HG03139 (cell line): ENCODE results near the gene BSN.
"Not testable (repeated sequence)": the region's sequence is repeated elsewhere in the genome, so short reads cannot be mapped to it uniquely, and the experiment has no call there.

Source experiments
- ATAC-seq: cut with Tn5 transposase; IDR thresholded peaks from one replicate; pipeline ENCODE4 v1.9.1; 2021; ENCODE audit not compliant: unreplicated experiment

The BSN gene

DNA sequence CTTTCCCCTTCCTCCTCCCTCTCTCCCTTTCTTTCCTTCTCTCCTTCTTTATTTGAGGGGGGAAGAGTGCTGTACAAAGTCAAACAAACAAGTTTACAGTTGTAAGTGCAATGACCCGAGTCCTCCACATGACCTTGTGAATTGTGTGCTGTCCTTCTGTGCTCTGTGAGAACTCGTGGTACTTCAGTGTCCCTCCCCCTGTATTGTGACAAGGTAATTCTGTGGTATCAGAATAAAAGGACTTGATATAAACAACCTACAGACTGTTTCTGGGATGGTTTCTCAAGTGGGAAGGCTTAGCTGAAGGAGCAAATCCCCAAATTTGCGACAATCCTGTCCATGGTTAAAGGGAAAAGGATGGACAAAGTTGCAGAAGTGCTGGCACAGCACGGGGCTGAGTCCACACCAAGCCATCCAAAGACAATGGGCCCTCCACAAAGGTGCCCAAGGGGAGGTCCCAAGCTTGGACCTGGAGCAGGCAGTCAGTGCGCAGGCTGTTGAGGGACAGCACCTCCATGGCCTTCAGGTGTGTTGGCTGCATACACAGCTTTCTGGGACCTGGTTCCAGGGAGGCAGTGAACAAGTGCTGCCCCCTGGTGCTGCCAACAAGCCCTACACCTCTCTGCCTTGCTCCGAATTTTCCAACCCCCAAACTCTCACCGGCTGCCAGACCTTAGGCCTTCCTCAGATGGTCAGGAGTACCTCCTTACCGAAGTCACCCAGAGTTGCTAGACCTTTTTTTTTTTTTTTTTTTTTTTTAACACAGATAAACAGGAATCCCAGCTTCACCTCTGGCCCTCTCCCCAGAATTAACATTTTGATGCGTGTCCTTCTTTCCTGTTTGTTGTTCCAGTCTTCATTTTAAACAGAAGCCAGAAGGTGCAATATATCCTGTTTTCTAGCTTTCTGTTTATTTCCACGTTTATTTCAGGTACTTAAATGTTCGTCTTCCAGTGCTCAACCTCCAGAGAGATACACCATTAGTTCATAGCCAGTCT lies 117.3 kb downstream of the BSN start:
- no peak for ATAC-seq

DNA sequence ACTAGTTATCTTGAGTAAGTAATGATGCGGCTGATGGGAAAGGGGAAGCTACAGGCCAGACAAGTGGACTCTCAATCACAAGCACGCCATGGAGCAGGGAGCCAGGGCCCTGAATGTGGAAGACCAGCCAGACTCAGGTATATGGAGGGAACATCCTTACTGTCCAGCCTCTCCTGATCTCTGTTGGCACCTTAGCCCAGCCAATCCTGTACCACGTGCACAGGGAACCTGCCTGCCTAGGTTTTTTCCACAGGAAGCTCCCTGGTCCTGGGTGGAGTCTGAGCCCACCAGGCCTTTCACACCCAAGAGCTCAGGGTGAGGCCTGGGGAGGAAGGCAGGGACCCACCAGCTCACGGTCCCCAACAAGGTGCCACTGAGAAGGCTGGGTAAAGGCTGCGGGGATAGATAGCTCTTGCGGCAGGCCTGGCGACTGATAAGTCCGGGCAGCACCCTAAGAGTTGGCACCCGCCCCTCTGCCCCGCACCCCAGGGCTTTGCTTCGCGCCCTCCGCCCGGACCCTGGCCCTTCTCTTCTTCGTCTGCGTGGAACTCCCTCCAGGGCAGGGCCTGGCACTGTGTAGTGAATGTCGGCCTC lies 118.9 kb downstream of the BSN start:
- ATAC-seq: no peak

DNA sequence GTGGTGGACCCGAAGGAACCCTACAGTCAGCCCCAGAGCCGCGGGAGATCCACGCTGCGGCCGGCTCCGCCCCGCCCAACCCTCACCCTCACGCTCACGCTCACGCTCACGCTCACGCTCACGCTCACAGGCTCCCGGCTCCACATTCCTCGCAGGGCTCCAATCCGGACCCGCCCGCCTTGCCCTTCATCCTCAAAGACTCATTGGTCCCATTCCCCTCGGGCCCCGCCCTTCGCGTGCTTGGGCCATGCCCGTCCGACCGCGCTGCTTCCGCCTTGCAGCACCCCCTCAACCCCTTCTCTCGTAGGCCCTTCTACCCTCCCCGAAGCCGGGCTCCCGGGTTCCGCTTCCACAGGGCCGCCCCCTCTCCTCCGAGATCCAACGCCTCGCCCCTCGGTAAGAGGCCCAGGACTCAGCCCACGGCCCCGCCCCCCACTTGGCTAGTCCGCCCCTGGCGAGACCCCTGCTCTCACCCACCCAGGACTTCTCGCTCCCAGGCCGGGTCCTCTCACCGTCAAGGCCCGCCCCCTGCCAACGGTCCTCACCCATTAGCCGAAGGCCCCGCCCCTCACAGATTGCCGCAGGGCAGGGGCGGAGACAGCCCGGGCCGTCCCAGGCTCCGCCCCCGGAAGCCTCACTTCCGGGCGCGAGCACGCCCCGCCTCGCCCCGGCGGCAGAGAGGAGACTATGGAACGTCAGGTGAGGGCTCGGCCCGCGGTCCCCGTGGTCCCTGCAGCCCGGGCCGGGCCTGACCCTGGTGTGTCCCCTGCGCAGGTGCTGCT lies 119.6 kb downstream of the BSN start, which contains the start of gene APEH:
APEH (plus strand) TSS at position 637 of the 782 bp plus-strand sequence; CDS start at position 688, 51 bp downstream.
- ATAC-seq: peak; percentile 73

DNA sequence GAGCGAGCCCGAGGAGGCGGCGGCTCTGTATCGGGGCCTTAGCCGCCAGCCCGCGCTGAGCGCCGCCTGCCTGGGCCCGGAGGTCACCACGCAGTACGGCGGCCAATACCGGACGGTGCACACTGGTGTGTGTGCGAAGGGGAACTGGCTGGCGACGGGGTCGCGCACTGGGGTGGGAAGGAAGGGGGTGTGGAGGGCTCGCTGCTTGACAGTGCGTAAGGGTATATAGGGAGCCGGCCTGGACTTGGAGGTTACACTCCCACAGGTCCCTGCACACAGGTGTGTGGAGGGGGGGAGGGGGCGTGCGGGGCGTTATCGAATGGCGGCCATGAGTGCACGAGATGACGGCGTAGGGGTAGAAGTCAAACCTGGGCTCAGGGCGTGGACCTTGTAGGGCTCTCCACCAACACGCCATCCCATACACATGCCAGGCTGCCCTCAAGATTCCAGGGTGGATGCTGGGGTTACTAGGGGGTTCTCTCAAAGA lies 120.3 kb downstream of the BSN start:
- ATAC-seq: peak; percentile 22

DNA sequence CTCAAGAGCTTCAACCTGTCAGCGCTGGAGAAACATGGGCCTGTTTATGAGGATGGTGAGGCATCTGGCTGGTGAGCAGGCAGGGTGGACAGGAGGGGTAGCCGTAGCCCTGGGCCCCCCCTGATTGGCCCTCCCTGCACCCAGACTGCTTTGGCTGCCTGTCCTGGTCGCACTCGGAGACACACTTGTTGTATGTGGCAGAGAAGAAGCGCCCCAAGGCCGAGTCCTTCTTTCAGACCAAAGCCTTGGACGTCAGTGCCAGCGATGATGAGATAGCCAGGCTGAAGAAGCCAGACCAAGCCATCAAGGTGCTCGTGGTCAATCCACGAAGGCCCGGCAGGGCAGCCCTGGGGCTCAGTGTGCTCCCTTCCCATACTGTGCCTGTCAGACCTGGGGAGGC lies 121.6 kb downstream of the BSN start:
- ATAC-seq: no peak

DNA sequence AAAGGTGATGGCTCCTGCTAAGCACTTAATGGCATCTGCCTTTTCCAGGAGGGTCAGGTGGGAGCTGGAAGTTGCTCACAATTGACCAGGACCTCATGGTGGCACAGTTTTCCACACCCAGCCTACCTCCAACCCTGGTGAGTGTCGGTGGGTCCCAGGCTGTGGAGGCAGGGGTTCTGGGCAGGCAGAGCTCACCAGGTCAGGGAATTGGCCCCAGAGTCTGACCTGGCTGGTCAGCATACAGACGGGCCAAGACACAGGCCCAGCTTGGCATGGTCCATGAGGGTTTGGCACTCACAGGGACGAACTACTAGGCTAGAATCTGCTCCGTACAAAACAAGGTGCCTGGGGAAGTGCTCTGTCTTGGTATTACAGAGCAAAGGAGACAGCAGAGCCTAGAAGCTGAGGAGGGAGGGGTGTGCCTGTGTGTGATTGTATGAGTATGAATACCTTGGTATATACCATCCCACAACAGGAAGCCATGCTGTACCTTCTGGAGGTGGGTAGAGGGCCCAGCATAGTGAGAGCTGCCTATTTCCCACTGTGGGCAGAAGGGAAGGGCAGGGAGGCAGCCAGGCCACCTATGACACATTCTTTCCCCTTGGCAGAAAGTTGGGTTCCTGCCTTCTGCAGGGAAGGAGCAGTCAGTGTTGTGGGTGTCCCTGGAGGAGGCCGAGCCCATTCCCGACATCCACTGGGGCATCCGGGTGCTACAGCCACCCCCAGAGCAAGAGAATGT lies 126.4 kb downstream of the BSN start:
- ATAC-seq: no peak

DNA sequence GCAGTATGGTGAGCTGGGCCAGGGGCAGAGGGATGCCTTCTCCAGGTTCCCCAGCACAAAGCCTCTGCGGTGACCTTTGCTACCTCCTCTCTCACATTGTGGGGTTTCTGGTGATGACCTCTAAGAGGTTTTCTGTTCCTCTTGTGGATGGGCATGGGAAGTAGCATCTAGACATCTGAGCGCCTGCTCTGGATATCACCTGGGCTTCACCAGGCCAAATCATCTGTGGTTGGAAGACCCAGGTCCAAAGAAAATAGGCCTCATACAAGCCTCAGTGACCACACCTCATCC lies 126.9 kb downstream of the BSN start:
- no peak for ATAC-seq

DNA sequence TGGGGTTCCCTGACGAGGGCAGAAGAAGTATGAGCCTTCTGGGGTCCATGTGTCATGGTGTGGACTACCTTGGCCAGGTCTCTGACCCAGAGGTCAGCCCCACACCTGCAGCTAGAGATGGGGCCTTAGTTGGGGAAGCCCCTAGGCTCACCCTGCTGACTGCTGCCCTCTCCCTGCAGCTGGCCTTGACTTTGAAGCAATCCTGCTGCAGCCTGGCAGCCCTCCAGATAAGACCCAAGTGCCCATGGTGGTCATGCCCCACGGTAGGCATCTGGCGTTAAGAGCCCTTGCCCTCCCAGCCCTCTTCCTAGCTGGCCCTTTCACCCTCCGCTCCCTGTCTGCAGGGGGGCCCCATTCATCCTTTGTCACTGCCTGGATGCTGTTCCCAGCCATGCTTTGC lies 127.3 kb downstream of the BSN start:
- no peak for ATAC-seq

DNA sequence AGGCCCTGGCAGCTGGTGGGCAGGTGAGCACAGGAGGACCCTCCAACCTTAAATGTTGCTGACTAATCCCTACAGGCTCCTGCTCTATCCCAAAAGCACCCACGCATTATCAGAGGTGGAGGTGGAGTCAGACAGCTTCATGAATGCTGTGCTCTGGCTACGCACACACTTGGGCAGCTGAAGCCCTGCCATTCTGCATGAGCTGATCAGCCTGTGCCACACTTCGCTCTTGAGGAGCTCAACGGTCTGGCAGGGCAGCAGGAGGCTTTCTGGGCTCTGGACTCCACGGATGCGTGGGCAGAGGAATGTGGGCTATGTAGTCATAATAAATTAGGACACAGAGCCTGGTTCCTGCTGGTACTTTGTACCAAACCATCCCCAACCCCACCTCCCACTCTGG lies 128.9 kb downstream of the BSN start:
- no peak for ATAC-seq

DNA sequence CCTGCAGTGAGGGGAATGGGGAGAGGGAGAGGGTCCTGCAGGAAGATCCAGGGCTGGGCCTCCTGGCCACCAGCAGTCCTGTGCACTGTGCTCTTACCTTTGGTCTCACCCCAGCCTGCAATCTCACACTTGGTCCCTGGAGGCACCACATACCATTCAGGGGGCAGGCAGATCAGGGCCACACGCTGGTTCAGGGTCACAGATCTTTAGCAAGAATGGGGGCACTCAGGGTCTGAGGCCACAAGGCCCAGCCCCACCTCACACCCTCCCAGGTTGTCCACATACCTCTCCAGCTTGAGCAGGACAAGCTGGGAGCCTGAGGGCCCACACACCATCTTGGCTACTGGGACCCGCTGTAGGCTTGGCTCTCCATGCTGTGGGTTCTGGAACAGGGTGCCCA lies 130.2 kb downstream of the BSN start:
- ATAC-seq: not testable (repeated sequence)

DNA sequence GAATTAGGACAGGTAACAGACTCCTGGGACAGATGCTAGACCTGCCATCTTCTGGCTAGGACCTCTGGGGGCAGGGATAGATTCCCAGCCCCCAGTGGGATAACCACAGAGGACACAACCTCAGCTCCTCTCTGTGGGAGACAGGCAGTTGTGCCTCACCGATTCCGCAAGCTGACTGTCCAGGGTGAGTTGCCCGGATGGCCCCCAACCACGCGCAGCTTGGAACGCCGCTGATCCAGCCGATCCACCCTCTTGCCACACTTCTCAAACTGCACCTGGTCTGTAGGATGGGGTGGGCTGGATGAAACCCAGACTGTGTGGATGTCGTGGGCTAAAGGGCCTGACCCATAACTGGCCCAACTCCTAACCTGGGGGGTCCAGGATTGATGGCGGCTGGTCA lies 130.8 kb downstream of the BSN start:
- ATAC-seq: not testable (repeated sequence)

DNA sequence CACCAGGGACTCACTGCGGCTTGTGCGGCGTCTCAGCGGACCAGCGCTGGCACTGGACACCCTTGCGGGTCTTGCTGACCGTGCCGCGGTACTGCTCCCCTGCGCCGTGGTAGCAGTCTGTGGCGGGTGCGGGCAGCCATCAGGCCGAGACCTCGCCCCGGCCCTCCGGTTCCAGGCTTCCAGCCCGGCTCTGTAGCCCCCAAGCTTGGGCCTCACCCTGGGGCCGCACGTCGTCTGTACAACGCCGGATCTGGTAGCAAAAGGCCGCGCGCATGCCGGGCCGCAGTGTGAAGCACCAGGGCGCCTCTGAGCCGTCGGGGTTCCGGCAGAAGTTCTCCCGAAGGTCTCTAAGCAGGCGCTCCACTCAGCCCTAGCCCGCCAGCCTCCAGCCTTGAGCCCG lies 131.6 kb downstream of the BSN start:
- not testable (repeated sequence) for ATAC-seq

DNA sequence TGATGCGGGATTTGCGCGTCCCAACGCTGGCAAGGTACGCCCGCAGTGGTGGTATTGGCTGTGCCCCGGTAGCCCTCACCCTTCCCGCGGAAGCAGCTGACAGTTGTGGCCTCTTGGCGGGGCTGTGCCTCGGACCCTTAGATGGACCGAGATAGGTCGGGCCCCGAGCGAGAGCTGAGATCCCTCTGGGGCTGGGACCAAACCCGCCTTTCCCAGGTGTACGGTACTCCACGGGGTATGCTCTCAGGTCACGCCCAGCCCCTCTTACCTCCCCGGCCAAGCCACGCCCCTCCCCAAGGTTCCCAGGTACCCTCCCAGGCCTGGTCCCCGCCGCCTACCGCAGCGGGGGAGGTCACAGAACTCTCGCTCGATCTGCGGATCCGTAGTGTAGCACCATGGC lies 132.1 kb downstream of the BSN start:
- not testable (repeated sequence) for ATAC-seq

DNA sequence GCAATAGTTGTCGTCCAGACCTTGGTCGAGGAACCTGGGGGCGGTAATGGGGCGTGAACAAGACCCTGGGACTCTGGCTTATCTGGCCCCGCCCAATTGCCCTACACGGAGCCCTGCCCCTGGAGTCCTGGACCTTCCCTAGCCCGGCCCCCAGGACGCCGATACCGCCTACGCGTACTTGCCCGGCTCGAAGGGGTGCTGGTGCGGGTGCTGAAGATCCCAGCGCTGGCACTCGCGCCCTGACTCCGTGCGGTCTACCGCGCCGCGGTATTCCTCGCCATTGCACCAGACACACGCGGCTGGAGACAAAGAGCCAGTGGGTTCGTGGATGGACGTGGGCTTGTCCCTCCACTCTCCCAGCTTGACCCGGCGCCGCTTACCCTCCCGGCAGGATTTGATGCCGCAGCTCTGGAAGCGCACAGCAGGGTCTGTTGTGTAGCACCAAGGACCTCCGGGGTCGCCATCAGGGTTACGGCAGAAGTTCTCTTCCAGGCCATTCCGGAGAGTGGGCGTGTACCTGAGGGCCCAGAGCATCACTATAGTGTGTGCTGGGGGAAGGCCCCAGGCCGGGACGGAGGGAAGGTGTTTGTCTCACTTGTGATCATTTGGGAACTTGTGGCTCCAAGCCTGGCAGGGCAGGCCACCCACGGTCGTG lies 132.6 kb downstream of the BSN start:
- not testable (repeated sequence) for ATAC-seq

DNA sequence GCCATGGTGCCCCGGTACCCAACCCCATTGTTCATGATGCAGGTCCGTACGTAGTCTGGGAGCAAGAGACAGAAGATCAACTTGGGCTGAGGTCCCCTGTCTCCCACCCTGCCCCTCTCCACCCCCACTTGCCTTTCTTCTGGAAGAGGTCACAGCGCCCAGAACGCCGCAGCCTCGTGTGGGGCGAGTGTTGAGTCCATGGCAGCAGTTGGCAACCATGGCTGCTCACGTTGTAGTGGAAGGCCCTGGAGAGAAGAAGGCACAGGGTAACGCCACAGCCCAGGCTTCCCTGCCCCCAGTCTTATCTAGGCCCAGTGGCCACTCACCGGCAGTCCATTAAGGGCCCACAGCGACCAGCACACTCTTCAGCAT lies 133.1 kb downstream of the BSN start:
- not testable (repeated sequence) for ATAC-seq

DNA sequence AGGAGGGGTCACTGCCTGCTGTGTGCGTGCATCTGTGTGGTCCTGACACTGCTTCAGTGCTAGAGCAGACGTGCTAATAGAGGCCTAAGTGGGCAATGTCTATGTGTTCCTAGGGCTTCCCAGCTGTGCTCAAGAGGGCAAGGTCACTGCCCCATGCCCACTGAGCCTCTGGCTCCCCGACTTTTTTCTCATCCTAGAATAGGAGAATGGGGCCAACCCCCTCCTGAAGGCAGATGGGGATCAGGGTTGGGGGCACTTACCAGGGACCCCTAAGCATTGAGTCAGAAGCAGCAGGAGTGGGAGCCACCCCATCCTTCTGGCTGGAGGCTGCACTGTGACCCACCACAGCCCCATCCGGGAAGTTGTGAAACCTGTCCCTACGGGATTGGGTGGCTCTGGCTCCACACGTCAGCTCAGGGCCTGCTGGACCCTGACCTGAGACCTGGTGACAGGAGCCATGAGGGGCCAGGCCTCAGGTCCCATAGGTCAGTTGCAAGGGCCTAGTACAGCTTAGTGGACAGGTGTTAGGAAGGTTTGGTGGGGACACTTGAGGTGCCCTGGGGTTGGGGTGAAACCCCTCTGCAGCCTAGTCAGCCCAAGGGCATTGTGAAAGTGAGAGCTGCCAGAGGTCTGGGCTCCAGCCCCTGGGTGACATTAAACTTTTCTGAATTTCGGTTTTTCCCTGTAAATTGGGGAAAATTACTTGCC lies 134.2 kb downstream of the BSN start:
- ATAC-seq: not testable (repeated sequence)

DNA sequence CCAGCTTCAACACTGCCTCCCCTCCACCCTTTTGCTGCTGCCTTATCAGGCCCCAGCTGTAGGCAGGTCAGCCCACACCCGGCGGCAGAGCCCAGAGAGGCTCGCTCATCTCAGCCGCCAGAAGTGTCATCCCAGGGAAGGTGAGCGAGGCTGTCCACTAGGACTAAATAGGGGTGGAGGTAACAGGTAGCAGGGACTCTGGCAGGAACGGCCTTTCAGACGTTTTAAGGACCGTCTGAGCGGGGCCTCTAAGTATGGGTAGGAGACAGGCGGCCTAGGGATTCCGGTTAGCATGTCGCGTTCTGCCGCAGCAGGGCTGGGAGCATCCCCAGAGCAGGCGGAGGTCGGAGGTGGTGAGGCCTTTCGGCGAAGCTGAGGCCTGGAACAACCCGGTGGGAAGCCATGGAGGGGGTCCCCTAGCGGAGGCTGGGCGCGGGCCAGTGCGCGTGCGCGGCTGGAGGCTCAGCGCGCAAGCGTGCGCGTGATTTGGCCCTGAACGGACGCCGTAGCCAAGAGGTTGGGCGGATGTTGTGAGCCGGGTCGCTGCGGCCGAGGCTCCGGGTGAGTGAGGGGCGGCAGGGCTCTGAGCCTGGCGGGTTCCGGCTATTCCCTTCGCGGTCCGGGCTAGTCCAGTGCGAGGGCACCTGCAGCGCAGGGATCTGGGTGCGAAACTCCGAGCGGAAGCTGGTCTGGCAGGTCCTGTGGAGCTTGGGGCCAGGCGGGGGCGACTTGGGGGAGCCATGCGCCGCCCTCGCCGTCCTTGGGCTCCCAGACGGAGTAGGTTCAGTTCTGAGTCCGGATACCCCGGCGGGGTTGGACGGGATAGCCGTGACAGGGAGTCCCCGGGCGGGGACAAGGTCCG lies 135.0 kb downstream of the BSN start, which contains the start of the genes MST1 and RNF123:
MST1 (minus strand) TSS at position 429 of the 862 bp plus-strand sequence. CDS start 783 bp downstream, outside the sequence.
RNF123 (plus strand) TSS at position 512 of the 862 bp plus-strand sequence. CDS start 1,609 bp downstream, outside the sequence.
- no peak for ATAC-seq

DNA sequence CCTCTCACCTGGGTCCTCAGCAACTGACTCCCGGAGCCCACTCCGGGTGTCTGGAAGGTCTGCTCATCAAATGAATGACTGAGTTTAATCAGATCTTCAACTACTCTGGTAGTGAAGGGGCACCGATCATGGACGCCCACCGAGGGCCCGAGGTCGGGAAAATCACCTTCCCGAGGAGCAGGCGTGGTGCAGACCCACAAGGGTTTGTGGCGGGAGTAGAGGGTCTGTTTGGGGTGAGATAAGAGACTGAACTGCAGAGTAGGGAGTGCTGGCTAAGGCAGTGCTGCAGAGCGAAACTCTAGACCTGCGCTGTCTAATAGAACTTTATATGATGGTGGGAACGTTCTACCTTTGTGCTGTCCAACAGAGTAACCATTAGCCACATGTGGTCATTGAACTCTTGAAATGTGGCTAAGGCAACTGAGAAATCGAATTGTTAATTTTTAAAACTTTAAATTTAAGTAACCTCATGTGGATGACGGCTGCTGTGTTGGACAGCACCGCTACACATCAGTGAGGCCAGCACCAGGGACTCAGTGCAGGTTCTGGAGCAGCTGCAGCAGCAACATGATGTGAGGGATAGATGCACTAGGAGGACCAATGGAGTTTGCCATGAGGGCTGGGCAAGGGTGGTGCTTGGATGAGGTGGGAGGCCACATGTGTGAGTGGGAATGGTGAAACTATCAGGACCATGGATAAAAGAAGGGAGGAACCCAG lies 135.8 kb downstream of the BSN start:
- not testable (repeated sequence) for ATAC-seq
